SU-DHL-6 (cell line): ENCODE data around the gene COX6B2.

Source experiments
- CTCF ChIP-seq: fragments of 200-600 bp; sonication (generic); IDR thresholded peaks from one replicate; pipeline ENCODE4 v1.5.1; 2017; ENCODE audit warnings: antibody characterized with exemption, mild to moderate bottlenecking, low read length, moderate library complexity; ENCODE audit not compliant: insufficient read depth, poor library complexity, severe bottlenecking
- EZH2phosphoT487 ChIP-seq: fragments of 200-600 bp; sonication (generic), shearing (Covaris generic); conservative IDR thresholded peaks from 2 replicates; pipeline ENCODE4 v1.6.1; 2018; ENCODE audit warnings: mild to moderate bottlenecking, antibody characterized with exemption, low read length, moderate library complexity, mixed read lengths

- TF ChIP-seq CTCF: no peak
- no peak for TF ChIP-seq EZH2phosphoT487
These were observed 7.6 kb downstream of the COX6B2 start for GRCh38 chr19:55346725-55347441.
